GM12864 (cell line): Measurements from ENCODE around the gene EHHADH.
"Not testable (repeated sequence)": the region's sequence is repeated elsewhere in the genome, so short reads cannot be mapped to it uniquely, and the experiment has no call there.

ENCODE experiments used
- DNase-seq: peaks from one replicate; pipeline ENCODE4 v3.0.0-alpha.2; 2011; ENCODE audit warnings: low read depth
- H3K4me3 ChIP-seq: 2 replicates; pipeline ENCODE4 v1.5.1; 2011; ENCODE audit warnings: mild to moderate bottlenecking, low read depth, low read length, control low read depth
- TF ChIP-seq, protein P1 (sequence below): IDR thresholded peaks from 2 replicates; pipeline ENCODE4 v1.5.1; 2011; ENCODE audit warnings: low read depth, mild to moderate bottlenecking, moderate library complexity, low read length, control low read depth, inconsistent platforms; ENCODE audit errors: missing control alignments

Gene EHHADH

DNA sequence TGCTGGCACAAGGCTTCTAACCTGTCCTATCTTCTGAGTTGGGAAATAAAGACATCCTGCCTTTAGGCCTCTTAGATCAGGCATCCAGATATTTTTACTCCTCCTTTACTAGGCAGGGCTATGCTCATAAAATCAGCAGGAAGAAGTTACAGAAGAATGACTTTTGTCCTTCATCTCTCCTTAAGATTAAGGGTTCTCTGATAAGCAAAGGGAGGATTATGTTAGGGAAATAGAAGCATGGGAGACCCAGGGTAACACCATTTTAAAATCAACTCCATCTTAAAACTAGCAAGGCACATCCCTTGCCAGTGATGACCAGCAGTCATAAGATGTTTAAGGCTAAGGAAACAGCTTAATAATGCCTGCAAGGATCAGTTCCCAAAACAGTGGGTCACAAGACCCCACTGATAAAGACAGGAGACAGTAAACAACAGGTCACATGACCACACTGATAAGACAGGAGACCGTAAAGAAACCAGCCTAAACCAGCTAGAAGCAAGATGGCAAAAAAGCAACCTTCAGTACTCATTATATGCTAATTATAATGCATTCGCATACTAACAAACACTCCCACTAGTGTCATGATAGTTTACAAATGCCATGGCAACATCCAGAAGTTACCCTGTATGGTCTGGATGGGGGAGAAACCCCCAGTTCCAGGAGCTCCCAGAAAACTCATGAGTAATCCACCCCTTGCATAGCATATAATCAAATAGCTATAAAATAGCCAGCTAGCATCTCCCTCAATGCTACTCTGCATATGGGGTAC, 14.5 kb upstream of the EHHADH start:
- no peak for DNase-seq
- TF ChIP-seq, protein P1, sequence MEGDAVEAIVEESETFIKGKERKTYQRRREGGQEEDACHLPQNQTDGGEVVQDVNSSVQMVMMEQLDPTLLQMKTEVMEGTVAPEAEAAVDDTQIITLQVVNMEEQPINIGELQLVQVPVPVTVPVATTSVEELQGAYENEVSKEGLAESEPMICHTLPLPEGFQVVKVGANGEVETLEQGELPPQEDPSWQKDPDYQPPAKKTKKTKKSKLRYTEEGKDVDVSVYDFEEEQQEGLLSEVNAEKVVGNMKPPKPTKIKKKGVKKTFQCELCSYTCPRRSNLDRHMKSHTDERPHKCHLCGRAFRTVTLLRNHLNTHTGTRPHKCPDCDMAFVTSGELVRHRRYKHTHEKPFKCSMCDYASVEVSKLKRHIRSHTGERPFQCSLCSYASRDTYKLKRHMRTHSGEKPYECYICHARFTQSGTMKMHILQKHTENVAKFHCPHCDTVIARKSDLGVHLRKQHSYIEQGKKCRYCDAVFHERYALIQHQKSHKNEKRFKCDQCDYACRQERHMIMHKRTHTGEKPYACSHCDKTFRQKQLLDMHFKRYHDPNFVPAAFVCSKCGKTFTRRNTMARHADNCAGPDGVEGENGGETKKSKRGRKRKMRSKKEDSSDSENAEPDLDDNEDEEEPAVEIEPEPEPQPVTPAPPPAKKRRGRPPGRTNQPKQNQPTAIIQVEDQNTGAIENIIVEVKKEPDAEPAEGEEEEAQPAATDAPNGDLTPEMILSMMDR: no peak

GRCh38 chr3:185267193-185267592, 13.3 kb upstream of the EHHADH start:
- DNase-seq: no peak
- TF ChIP-seq, protein P1: no peak

More for the DNA sequence above, 14.5 kb upstream of the EHHADH start:
- H3K4me3 ChIP-seq: no peak overlapping the region

DNA sequence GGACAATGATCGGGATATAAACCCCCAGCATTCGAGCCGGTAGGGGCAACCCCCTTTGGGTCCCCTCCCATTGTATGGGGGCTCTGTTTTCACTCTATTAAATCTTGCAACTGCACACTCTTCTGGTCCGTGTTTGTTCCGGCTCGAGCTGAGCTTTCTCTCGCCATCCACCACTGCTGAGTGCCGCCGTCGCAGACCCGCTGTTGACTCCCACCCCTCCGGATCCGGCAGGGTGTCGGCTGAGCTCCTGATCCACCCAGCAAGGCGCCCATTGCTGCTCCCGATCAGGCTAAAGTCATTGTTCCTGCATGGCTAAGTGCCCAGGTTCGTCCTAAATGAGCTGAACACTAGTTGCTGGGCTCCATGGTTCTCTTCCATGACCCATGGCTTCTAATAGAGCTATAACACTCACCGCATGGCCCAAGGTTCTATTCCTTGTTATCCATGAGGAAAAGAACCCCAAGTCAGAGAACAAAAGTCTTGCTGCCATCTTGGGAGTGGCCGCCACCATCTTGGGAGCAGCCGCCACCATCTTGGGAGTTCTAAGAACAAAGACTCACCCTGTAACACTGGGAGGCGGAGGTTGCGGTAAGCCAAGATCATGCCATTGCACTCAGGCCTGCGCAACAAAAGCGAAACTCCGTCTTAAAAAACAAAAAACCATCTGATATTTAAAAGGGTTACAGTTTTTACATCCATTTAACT, 11.2 kb upstream of the EHHADH start:
- DNase-seq: no peak
- TF ChIP-seq, protein P1: no peak

More at GRCh38 chr3:185267193-185267592, 13.3 kb upstream of the EHHADH start:
- H3K4me3 ChIP-seq: no peak overlapping the region

DNA sequence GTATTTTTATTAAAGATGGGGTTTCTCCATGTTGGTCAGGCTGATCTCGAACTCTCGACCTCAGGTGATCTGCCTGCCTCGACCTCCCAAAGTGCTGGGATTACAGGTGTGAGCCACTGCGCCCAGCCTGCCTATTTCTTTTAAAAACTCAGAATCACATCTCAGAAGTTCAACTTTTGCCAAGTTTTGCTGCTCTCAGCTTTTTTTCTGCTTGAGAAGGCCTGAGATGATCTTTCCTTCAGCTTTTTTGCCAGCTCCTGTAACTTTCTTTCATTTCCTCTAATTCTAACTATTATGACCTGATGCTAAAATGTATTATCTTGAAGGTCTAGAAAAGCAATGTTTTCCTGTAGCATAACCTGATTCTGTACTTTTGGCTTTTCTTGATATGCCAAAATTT, 9.6 kb upstream of the EHHADH start:
- H3K4me3 ChIP-seq: no peak overlapping the region
- no peak for DNase-seq
- TF ChIP-seq, protein P1: no peak

More for the DNA sequence above, 11.2 kb upstream of the EHHADH start:
- no peak overlapping the region for H3K4me3 ChIP-seq

- H3K4me3 ChIP-seq: no peak overlapping the region
- TF ChIP-seq, protein P1: no peak
- no peak for DNase-seq
Observed at GRCh38 chr3:185257334-185257733, 3.5 kb upstream of the EHHADH start.

- no peak overlapping the region for H3K4me3 ChIP-seq
- no peak for DNase-seq
- TF ChIP-seq, protein P1: no peak
Observed at GRCh38 chr3:185254799-185255198, 950 bp upstream of the EHHADH start.

GRCh38 chr3:185253133-185253532, 716 bp downstream of the EHHADH start:
- DNase-seq, H3K4me3 ChIP-seq: not testable (repeated sequence)
